M059J (cell line): ENCODE data around the gene FER. TPM values are rescaled to one million over a fixed set of nuclear protein-coding genes. Genes with fewer than 3 reads are reported as not detected.

Source experiments
- DNase-seq: peaks from one replicate; pipeline ENCODE4 v3.0.0-alpha.2; 2012; ENCODE audit warnings: low read depth
- total RNA-seq: library from RNA; depleted of rRNA; stranded (reverse); fragments of >200 nt; shearing (Covaris generic); gene quantifications from 2 replicates; pipeline ENCODE4 v1.2.3, GENCODE V29; 2014

FER gene
- total RNA-seq, 1 experiment from 2014 or later, result 9.0 TPM

GRCh38 chr5:108881133-108881532, 133.4 kb downstream of the FER start:
- no peak for DNase-seq

DNA sequence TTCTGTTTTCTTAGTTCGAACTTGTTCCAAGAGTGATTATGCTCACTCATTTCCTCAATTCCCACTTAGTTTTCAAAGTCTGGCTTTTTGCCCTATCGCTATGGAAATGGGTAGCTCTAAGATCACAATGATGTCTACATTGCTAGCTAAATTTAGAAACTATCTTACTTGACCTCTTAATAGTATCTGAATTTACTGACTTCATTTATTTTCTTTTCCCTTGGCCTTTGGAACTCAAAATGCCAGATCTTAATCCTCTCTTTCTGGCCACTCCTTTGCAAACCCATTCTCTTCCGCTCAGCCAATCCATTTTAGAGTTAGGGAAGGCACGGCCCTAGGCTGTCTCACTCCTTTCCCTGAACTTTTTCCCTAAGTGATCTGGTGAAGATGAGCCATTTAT, 137.0 kb downstream of the FER start:
- DNase-seq, result peak; percentile 70

DNA sequence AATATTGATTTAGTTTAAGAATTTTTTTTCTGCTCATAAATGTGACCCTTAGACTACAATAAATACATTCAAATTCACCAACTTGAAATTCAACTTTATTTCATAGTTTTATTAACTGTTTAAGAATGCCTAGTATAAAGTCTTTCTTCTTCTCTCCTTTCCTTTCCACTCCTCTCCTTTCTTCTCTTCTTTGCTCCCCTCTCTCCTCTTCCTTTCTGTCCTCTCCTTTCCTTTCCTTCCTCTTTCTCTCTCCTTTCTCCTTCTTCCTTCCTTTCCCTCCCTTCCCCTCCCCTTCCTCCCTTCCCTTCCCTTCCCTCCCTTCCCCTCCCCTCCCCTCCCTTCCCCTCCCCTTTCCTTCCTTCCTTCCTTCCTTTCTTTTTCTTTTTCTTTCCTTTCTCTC, 150.6 kb downstream of the FER start:
- no peak for DNase-seq

DNA sequence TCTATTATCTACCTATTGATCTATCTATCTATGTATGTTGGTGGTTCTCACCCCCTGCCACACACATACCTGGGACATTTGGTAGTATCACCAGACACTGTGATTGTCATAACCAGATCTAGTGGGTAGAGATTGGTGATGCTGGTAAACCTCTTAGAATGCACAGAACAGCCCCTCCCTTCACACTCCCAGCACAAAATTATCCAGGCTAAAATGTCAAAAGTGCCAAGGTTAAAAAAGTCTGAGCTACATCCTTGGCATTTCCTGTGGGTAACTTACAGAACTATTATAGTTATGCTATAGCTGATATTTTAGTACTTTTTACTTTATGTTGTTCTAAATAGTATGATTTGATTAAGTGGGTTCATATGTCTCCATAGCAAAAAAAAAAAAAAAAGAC, 151.0 kb downstream of the FER start:
- no peak for DNase-seq

- peak; percentile 67 for DNase-seq
Observed at GRCh38 chr5:108899244-108899643, 151.5 kb downstream of the FER start.

DNA sequence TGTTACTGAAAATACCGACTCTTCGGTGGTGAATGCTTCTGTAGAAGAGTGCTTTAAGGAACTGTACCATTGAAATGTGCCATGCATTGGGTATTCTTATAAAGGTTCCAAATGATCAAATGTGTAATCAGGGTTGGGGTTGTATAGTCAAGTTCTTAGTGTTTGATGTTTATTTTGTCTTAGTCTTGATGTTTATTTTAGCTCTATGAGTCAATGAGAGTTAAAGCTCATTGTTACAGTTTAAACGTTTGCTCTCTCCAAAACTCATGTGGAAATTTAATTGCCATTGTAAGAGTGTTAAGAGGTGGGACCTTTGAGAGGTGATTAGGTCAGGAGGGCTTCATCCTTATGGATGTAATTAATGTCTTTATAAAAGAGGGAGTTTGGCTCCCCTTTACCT, 153.0 kb downstream of the FER start:
- peak; percentile 48 for DNase-seq

GRCh38 chr5:108905805-108906204, 158.1 kb downstream of the FER start:
- no peak for DNase-seq

GRCh38 chr5:108910627-108911026, 162.9 kb downstream of the FER start:
- DNase-seq, result no peak

GRCh38 chr5:108911055-108911454, 163.4 kb downstream of the FER start:
- no peak for DNase-seq

- DNase-seq, result peak; percentile 15
Observed at GRCh38 chr5:108917596-108917995, 169.9 kb downstream of the FER start.

GRCh38 chr5:108919591-108920326, 172.1 kb downstream of the FER start:
- DNase-seq, result no peak

GRCh38 chr5:108924457-108924961, 176.8 kb downstream of the FER start:
- peak; percentile 3 for DNase-seq

DNA sequence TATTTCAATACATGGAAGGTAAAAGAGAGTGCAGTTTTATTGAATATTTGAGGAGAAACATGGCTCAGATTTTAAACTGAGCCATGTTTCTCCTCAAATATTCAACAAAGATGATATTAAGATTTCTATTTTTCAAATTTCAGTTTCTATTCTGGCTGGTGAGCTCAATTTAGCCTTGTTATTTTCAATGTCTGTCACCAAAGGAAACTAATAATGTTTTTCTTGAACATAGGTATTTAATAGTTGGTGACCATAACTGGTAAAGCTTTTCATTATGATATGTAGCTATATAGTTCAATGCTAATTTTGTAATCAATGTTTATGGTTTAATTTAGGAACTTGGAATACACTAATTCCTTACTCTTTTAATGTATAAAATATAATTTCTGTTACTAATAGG, 177.4 kb downstream of the FER start:
- no peak for DNase-seq

- no peak for DNase-seq
Observed at GRCh38 chr5:108930107-108930506, 182.4 kb downstream of the FER start.

DNA sequence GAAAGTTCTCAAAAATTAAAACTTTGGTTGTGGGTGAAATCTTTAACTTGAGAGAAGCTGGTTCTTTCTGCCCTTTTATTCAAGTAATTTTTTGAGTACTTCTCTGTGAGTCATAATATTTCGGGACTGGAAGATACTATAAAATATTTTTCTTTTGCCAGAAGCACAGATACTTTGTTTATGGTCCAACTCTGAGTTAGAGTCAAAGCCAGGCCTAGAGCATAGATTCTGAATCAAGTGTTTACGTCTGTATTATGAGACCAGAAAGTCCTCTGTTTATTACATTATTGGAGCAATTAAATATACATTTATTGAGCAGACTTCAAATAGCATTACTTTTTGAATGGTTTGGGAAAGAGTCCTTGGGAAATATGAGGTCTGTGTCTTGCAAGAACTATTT, 187.9 kb downstream of the FER start:
- no peak for DNase-seq

DNA sequence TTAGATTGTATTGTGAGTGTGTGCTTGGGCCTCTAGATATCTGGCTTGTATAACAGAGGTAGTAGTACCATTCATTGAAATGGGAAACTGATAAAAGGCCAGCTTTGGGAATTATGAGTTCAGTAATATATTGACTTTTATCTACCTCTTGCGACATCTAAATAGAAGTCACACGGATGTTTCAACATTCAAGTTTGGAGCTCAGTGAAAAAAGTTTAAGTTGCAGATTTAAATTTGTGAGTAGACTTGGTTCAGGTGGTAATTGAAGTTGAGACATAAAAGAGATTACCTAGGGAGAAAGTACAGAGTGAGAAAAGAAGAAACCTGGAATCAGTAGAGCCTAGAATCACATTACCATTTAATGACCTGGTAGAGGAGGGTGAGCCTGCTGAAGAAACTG, 189.5 kb downstream of the FER start:
- DNase-seq, result no peak

GRCh38 chr5:108940506-108940905, 192.8 kb downstream of the FER start:
- no peak for DNase-seq

GRCh38 chr5:108941746-108942145, 194.0 kb downstream of the FER start:
- no peak for DNase-seq

DNA sequence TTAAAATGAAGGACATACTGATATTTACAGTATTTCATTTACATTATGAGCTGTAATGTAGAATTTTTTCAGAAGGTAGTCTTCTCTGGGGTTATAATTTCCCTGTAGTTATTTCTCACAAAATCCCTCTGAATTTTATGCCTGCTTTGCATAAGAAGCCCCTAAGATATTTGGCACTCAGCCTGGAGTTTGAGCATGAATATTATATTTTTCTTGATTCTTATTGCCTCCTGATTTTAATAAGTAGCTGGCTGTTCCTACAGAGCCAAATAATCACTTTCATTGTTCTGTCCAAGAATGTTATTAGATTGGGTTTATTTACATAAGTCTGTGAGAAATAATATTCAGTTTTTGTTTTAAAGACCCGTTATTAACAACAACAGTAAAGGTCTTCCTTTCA, 195.0 kb downstream of the FER start:
- no peak for DNase-seq

GRCh38 chr5:108945094-108945493, 197.4 kb downstream of the FER start:
- no peak for DNase-seq

DNA sequence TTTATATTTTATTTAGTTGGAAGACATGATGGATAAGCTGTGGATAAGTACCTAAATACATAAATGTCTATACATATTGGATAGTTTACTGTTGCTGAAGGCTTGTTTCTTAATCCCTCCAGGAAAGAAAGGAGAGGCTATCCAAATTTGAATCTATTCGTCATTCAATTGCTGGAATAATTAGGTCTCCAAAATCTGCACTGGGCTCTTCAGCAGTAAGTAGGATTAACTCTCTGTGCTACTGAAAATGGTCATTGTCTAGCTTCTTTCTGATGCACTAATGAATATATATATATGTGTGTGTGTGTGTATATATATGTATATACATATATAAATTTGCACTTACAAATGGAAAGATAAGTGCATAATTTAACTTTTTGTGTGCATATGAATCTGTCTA, 198.3 kb downstream of the FER start:
- DNase-seq, result no peak

- DNase-seq, result no peak
Observed at GRCh38 chr5:108947164-108947563, 199.5 kb downstream of the FER start.

DNA sequence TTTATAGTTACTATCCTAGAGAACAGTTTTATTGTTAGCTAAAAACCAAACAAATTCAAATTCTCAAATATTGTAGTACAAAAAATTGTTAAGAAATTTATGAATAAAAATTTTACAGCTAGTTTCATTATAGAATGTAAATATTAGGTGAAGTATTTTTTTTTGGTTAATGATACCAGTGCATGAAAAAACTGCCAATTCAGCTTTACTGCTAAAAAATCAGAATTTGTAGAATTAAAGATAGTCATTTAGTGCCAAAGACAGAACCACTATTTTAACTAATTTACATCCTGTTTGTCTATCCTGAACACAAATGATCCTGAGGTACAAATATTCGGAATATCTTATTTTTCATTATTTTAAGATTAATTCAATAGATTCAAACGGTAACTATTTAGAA, 202.6 kb downstream of the FER start:
- no peak for DNase-seq

DNA sequence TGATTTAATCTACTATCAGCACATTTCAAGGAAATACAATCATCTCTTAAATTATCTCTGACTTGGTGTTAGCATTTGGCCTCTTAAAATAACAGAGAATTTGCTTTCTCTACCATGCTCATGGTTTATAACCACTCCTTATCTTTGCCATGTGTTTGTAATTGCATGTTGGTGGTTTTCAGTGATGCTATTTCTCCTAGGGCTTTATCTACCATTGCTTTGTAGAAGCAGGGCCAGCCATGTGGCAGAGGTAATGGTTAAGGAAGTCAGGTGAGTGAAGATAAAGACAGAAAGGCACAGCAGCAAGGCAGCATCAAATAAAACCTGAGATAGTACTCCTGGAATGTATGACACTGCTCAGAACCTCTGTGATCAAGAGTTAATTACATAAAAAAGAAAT, 206.2 kb downstream of the FER start:
- no peak for DNase-seq
